BLaER1 (cell line): ENCODE results near the gene CHCHD4.

Experiments used
- H3K27ac ChIP-seq: shearing (Covaris generic); formaldehyde crosslinking; 2 replicates; pipeline ENCODE4 v1.8.1; 2022
- H3K27me3 ChIP-seq: shearing (Covaris generic); formaldehyde crosslinking; 2 replicates; pipeline ENCODE4 v1.8.1; 2022
- H3K36me3 ChIP-seq: shearing (Covaris generic); formaldehyde crosslinking; 2 replicates; pipeline ENCODE4 v1.8.1; 2022
- H3K4me1 ChIP-seq: shearing (Covaris generic); formaldehyde crosslinking; 2 replicates; pipeline ENCODE4 v1.8.1; 2022
- H3K4me2 ChIP-seq: shearing (Covaris generic); formaldehyde crosslinking; 2 replicates; pipeline ENCODE4 v1.8.1; 2022
- H3K4me3 ChIP-seq: shearing (Covaris generic); formaldehyde crosslinking; 2 replicates; pipeline ENCODE4 v1.8.1; 2022
- H3K9ac ChIP-seq: shearing (Covaris generic); formaldehyde crosslinking; 2 replicates; pipeline ENCODE4 v1.8.1; 2022
- H3K9me3 ChIP-seq: shearing (Covaris generic); formaldehyde crosslinking; 2 replicates; pipeline ENCODE4 v1.8.1; 2022
- H4K20me1 ChIP-seq: shearing (Covaris generic); formaldehyde crosslinking; 2 replicates; pipeline ENCODE4 v1.8.1; 2022
- Cebpa-rat ChIP-seq: shearing (Covaris generic); IDR thresholded peaks from 2 replicates; pipeline ENCODE4 v1.8.1; 2022

CHCHD4 gene

DNA sequence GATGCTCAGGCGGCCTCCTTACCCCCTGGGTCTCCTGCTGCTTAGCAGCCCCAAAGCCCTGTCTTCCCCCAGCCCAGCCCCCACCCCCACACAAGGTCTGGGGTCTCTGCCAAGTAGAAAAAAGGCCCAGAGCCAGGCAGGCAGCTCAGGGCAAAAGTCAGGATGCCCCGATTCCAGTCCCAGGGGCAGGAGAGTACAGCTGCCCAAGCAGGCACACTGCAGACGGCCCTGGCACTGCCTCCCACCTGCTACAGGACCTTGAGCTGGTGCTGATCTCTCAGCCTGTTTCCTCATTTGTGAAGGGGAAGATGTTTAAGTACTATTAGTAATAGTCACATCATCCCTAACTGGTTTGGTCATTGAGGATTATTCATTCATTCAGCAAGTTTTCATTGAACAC is 12.8 kb upstream of the CHCHD4 start:
- no peaks in the 10 kb centered on the region for H3K27me3 ChIP-seq
- H3K9ac ChIP-seq: no peak overlapping the region
- H3K36me3 ChIP-seq: peaks cover 100% of the 10 kb centered on the region
- TF ChIP-seq Cebpa-rat: no peak
- H4K20me1 ChIP-seq: peaks cover 36% of the 10 kb centered on the region; the same call in 1 of the 2 replicates
- no peak overlapping the region for H3K4me2 ChIP-seq
- no peak overlapping the region for H3K4me3 ChIP-seq
- no peaks in the 10 kb centered on the region for H3K9me3 ChIP-seq
- H3K27ac ChIP-seq: no peak overlapping the region
- no peaks in the 10 kb centered on the region for H3K4me1 ChIP-seq

DNA sequence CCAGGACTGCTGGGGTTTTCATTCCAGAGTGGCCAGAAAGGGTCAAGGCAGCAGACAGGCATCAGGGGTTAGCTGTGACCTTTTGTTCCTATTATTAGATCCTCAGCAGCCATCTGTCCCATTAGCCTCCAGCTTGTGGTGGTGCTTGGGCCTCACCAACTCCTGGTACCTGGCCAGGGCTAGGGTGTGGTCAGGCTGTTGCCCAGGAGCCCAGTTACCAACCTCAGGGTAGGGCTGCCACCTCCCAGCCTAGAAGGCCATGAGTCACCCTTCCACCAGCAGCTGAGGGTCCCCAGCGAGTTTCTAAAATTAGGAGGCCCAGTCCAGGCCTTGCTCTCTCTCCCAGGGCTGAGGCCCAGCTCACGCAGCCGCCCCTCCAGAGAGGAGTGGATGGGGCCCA is 12.3 kb upstream of the CHCHD4 start:
- Histone ChIP-seq H3K36me3 (peaks cover 100% of the 10 kb centered on the region), H3K4me2 (no peak overlapping the region), H4K20me1 (peaks cover 35% of the 10 kb centered on the region; the same call in 1 of the 2 replicates), H3K4me3 (no peak overlapping the region), H3K9ac (no peak overlapping the region), H3K27ac (no peak overlapping the region), H3K27me3 (no peaks in the 10 kb centered on the region), H3K9me3 (no peaks in the 10 kb centered on the region), H3K4me1 (no peaks in the 10 kb centered on the region)
- no peak for TF ChIP-seq Cebpa-rat

DNA sequence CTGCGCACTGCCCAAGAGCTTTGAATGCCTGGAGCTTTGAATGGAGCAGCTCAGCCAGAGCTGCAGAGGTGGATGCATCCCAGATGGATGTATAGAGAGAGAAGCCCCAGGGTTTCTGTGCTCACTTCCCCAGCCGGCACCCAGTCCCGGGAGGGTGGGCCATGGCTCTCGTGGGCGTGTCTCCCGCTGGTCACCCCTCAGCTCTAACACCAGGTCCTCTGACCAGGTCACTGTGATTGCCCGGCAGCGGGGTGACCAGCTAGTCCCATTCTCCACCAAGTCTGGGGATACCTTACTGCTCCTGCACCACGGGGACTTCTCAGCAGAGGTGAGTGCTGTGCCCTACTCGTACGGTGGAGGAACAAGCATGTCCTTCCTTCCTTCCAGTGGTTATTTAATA is 10.9 kb upstream of the CHCHD4 start:
- H3K36me3 ChIP-seq: peaks cover 100% of the 10 kb centered on the region
- H3K27ac ChIP-seq: no peak overlapping the region
- no peaks in the 10 kb centered on the region for H3K27me3 ChIP-seq
- H3K9ac ChIP-seq: no peak overlapping the region
- no peak for TF ChIP-seq Cebpa-rat
- H3K4me2 ChIP-seq: no peak overlapping the region
- no peak overlapping the region for H3K4me3 ChIP-seq
- H3K9me3 ChIP-seq: no peaks in the 10 kb centered on the region
- H4K20me1 ChIP-seq: peaks cover 34% of the 10 kb centered on the region; the same call in 1 of the 2 replicates
- no peaks in the 10 kb centered on the region for H3K4me1 ChIP-seq

DNA sequence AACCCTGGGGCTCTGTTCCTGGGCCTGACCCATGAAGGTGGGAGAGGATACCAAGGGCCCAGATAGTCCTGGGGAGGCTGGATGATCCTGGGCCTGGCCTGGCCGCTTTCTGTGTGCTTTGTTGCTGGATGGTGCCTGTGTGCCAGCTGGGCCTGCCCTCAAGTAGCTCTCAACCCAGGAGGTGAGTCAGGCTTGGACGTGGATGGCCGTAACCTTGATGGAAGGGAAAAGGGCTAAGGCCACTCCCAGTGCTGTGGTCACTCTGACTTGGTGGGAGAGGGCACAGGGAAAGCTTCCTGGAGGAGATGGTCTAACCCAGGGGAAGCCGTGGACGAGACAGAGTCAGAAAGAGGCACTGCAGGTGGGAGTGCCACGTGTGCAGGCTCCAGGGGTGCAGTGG is 9.6 kb upstream of the CHCHD4 start:
- Histone ChIP-seq H3K4me1 (no peaks in the 10 kb centered on the region), H3K36me3 (peaks cover 99% of the 10 kb centered on the region), H3K27ac (no peak overlapping the region), H3K4me2 (no peak overlapping the region), H3K4me3 (no peak overlapping the region), H3K27me3 (no peaks in the 10 kb centered on the region), H3K9me3 (no peaks in the 10 kb centered on the region), H3K9ac (no peak overlapping the region), H4K20me1 (peaks cover 44% of the 10 kb centered on the region)
- TF ChIP-seq Cebpa-rat: no peak

DNA sequence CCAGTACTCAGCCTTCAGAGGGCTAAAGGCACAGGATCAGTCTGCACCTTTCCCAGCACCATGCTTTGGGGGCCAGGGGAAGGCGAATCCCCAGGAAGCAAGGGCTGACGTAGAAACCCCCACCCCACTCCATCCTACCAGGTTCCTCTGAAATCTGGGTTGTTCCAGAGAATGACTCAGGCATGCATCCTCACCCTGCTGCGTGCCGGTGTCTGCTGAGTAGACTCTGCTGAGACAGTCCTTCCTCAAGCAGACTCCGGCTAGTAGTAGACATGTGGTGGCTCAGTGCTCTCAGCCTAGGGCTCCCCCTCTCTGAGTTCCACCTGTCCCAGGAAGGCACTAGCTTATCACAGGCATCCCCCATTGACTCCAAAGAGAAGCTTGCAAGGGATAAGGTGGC is 9.2 kb upstream of the CHCHD4 start:
- no peak overlapping the region for H3K4me2 ChIP-seq
- H3K4me3 ChIP-seq: no peak overlapping the region
- peaks cover 99% of the 10 kb centered on the region for H3K36me3 ChIP-seq
- H3K9ac ChIP-seq: no peak overlapping the region
- no peak overlapping the region for H3K27ac ChIP-seq
- no peaks in the 10 kb centered on the region for H3K4me1 ChIP-seq
- H3K9me3 ChIP-seq: no peaks in the 10 kb centered on the region
- H4K20me1 ChIP-seq: peaks cover 48% of the 10 kb centered on the region
- TF ChIP-seq Cebpa-rat: no peak
- H3K27me3 ChIP-seq: no peaks in the 10 kb centered on the region

DNA sequence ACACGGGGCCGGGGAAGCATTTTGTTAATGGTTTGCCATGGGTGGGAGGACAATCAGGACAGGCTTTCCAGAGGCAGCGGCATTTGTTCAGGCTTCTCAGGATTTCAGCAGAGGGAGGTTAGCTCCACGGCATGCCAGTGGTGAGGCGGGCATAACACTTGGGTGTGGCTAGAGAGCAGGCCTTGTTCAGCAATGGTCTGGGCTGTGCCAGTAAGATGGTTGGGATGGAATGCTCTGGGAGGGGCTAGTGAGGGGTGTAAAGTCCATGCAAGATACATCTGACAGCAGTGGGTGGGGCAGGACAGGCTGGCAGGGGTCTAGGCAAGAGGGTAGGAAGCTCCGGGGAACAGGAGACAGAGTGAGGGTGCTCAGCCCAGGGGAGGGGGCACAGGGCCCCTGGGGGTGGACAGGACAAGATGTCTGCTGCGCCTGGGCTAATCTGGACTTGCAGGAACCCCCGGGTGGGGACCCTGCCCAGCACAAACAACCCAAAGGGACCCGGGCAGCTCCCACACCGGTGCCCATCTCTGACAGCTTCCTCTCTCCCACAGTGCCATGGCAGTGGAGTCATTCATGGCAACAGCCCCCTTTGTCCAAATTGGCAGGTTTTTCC is 8.6 kb upstream of the CHCHD4 start:
- H3K36me3 ChIP-seq: peaks cover 99% of the 10 kb centered on the region

DNA sequence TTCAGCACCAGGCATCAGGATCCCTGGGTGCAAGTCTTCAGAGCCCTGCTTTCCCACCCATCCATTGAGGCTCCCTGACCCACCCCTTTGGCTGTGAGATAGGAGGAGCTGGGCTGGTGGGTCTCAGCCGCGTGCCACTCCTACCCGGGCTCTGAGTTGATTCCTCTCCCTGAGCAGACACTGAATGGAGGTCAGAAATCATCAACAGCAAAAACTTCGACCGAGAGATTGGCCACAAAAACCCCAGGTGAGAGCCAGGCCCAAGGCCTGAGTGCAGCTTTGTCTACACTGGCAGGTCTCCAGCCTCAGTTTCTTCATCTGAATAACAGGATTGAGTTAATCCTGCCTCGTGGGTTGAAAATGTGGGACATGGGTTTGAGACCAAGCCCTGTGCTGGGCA is 8.0 kb upstream of the CHCHD4 start:
- H3K36me3 ChIP-seq: peaks cover 99% of the 10 kb centered on the region
- no peak for TF ChIP-seq Cebpa-rat
- H3K9ac ChIP-seq: no peak overlapping the region
- H3K4me3 ChIP-seq: no peak overlapping the region
- H3K4me1 ChIP-seq: no peaks in the 10 kb centered on the region
- no peak overlapping the region for H3K4me2 ChIP-seq
- H3K27me3 ChIP-seq: no peaks in the 10 kb centered on the region
- H3K27ac ChIP-seq: no peak overlapping the region
- H4K20me1 ChIP-seq: peaks cover 48% of the 10 kb centered on the region
- no peaks in the 10 kb centered on the region for H3K9me3 ChIP-seq

More for the DNA sequence above, 8.6 kb upstream of the CHCHD4 start:
- Histone ChIP-seq H3K4me3 (no peak overlapping the region), H3K27me3 (no peaks in the 10 kb centered on the region), H3K4me2 (no peak overlapping the region), H3K27ac (no peak overlapping the region), H4K20me1 (peaks cover 48% of the 10 kb centered on the region), H3K9me3 (no peaks in the 10 kb centered on the region), H3K9ac (no peak overlapping the region), H3K4me1 (no peaks in the 10 kb centered on the region)
- no peak for TF ChIP-seq Cebpa-rat

DNA sequence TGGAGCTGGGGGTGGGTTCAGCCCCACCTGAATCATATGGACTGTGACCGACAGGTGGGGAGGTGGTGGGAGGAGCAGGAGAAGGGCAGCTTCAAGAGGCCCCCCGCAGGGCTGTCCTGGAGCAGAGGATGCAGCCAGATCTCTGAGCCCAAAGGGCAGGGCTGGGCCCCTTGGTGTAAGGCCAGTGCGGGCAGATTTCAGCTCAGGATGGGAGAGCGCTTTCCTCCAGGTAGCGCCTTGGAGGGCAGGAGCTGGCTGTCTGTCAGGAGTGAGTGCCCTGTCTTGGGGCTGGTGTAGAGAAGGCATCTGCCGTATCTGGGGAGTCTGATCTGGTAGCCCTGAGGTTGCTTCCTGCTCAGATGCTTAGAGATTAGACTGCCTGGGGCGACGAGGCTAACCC is 7.5 kb upstream of the CHCHD4 start:
- H3K4me1 ChIP-seq: 0 out of 2 replicates have a peak, but pooled peaks cover 3% of the 10 kb centered on the region
- no peaks in the 10 kb centered on the region for H3K9me3 ChIP-seq
- H3K36me3 ChIP-seq: peaks cover 99% of the 10 kb centered on the region
- TF ChIP-seq Cebpa-rat: no peak
- H3K4me3 ChIP-seq: no peak overlapping the region
- no peak overlapping the region for H3K9ac ChIP-seq
- H3K27me3 ChIP-seq: no peaks in the 10 kb centered on the region
- H3K4me2 ChIP-seq: no peak overlapping the region
- no peak overlapping the region for H3K27ac ChIP-seq
- H4K20me1 ChIP-seq: peaks cover 53% of the 10 kb centered on the region

DNA sequence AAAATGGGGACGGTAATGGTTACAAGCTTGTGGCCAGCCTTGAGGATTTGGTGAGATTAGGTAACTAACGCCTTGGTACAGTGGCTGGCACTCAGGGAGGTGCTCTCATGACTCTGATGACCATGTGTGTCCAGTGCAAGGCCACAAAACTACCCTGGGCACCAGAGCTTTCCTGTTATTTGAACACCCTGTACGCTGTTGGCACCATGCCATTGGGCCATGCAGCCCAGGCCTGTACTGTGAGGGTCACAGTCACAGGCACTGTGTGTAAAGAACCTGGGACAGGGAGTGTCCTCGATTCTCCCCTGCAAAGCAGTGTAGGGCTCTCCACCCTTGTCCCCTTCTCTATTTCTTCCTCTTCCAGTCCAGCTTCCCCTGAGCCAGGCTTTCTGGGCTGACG is 6.5 kb upstream of the CHCHD4 start:
- H3K27ac ChIP-seq: no peak overlapping the region
- no peaks in the 10 kb centered on the region for H3K27me3 ChIP-seq
- no peaks in the 10 kb centered on the region for H3K9me3 ChIP-seq
- H3K36me3 ChIP-seq: peaks cover 96% of the 10 kb centered on the region
- no peak overlapping the region for H3K9ac ChIP-seq
- H3K4me1 ChIP-seq: peaks cover 13% of the 10 kb centered on the region
- TF ChIP-seq Cebpa-rat: no peak
- no peak overlapping the region for H3K4me3 ChIP-seq
- H3K4me2 ChIP-seq: no peak overlapping the region
- peaks cover 63% of the 10 kb centered on the region for H4K20me1 ChIP-seq

DNA sequence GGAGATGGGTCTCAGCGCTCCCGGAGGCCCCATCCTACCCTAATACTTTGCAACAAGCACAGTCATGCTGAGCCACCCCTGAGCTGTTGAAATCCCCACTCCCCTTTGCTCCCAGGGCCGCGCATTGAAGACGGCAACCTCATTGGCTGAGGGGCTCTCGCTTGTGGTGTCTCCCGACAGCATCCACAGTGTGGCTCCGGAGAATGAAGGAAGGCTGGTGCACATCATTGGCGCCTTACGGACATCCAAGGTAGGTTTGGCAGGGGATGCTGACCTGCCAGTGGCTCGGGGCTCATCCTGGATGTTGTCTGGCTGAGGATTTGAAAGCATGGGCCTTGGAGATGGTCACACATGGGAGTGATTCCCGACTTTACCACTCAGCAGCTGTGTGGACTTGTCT is 6.0 kb upstream of the CHCHD4 start:
- Histone ChIP-seq H3K27ac (no peak overlapping the region), H3K4me3 (no peak overlapping the region), H3K36me3 (peaks cover 92% of the 10 kb centered on the region), H4K20me1 (peaks cover 67% of the 10 kb centered on the region), H3K27me3 (no peaks in the 10 kb centered on the region), H3K4me1 (peaks cover 17% of the 10 kb centered on the region), H3K9me3 (no peaks in the 10 kb centered on the region), H3K4me2 (no peak overlapping the region), H3K9ac (no peak overlapping the region)
- no peak for TF ChIP-seq Cebpa-rat

DNA sequence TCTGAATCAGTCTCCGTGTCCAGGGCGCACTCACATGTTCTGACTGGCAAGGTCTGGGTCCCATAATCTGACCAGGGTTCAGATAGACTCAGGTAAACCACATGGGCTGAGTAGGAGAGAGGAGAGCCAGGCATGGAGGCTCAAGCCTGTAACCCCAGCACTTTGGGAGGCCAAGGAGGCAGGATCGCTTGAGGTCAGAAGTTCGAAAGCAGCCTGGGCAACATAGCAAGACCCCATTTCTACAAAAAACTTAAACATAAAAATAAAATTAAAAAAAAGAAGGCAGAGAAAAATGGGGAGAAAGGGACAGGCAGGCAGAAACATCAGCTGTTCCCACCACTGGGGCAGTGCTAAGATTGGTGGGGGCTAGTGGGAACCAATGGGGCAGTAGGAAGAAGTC is 5.6 kb upstream of the CHCHD4 start:
- Histone ChIP-seq H3K27ac (no peak overlapping the region), H3K4me3 (no peak overlapping the region), H3K36me3 (peaks cover 87% of the 10 kb centered on the region), H3K4me2 (no peak overlapping the region), H3K9me3 (no peaks in the 10 kb centered on the region), H4K20me1 (peaks cover 67% of the 10 kb centered on the region), H3K27me3 (no peaks in the 10 kb centered on the region), H3K4me1 (peaks cover 17% of the 10 kb centered on the region), H3K9ac (no peak overlapping the region)
- no peak for TF ChIP-seq Cebpa-rat
